Measurements from ENCODE around the gene SPRED2.

GRCh38 chr2:65413106-65413505, 19.3 kb downstream of the SPRED2 start:
- TF ChIP-seq E2F6 (IDR thresholded peaks at IDR 0.05) (no peak), CTCF (IDR thresholded peaks at IDR 0.05; ENCODE audit: control extremely low read depth in 1 of 3, insufficient read depth in 1 of 3, low read depth in 1 of 3, low read length in 3 of 3) (no peak), POLR2A (IDR thresholded peaks at IDR 0.05; ENCODE audit: control extremely low read depth in 1 of 2, low read depth in 2 of 2, low read length in 2 of 2) (no peak), JUND (IDR thresholded peaks at IDR 0.05; ENCODE audit: low read length) (no peak), POU5F1 (IDR thresholded peaks at IDR 0.05; ENCODE audit: low read depth, low read length) (no peak), YY1 (IDR thresholded peaks at IDR 0.05; ENCODE audit: low read depth, low read length) (no peak), SIX5 (IDR thresholded peaks at IDR 0.05; ENCODE audit: low read depth, low read length) (no peak), FOSL1 (IDR thresholded peaks at IDR 0.05; ENCODE audit: insufficient read depth, low read depth, low read length) (no peak), USF2 (IDR thresholded peaks at IDR 0.05; ENCODE audit: low read length) (no peak), TCF12 (IDR thresholded peaks at IDR 0.05; ENCODE audit: low read depth, low read length) (no peak), KDM1A (IDR thresholded peaks at IDR 0.05; ENCODE audit: borderline replicate concordance, low read length) (no peak), SUZ12 (IDR thresholded peaks at IDR 0.05; ENCODE audit: low read length) (no peak)

Measured in H1 (cell line).